HFF-Myc (cell line): ENCODE measurements around the gene PATZ1.

Experiments used
- DNase-seq: peaks from one replicate; pipeline ENCODE4 v3.0.0-alpha.2; 2011; ENCODE audit warnings: low read depth; ENCODE audit errors: extremely low read depth
- H3K4me3 ChIP-seq: replicated peaks from 2 replicates; pipeline ENCODE4 v1.5.1; 2011; ENCODE audit warnings: low read depth, mild to moderate bottlenecking, control low read depth, low read length
- TF ChIP-seq, protein P1 (sequence below): IDR thresholded peaks from 2 replicates; pipeline ENCODE4 v1.5.1; 2012; ENCODE audit warnings: mild to moderate bottlenecking, low read depth, low read length, control low read depth; ENCODE audit errors: missing control alignments

The PATZ1 gene

DNA sequence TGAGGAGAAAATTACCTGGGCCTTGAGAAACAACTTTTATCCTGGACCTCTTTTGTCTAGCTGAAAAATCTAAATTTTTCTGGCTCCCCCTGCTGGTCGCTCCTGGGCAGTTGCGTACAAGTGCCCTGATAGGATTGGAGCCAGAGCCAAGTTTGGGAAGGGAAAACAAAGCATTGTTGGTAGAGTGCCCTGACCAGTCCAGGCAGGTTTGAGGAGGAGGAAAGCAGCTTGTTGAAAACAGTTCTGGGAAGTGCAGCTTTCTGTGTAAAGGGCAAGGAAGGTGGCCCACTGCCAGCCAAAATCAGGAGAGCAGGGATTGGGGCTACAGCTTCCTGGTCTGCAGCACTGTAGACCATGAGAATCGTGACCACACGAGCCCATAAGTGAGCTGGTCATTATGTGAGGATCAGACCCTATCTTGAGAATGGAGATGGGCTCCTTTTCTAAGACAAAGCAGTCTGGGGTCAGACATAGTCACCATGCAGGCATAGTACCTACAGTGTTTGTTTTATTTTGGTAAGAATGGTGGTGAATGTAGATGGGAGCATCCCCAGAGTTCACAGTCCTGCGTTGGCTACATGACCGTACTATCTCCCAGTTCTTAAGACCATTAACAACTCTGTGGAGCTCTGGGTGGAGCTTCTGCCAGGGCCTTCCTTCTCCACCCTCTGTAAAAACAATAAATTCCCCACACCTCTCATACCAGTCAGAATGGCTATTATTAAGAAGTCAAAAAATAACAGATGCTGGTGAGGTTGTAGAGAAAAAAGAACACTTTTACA, 32.6 kb downstream of the PATZ1 start:
- TF ChIP-seq, protein P1, sequence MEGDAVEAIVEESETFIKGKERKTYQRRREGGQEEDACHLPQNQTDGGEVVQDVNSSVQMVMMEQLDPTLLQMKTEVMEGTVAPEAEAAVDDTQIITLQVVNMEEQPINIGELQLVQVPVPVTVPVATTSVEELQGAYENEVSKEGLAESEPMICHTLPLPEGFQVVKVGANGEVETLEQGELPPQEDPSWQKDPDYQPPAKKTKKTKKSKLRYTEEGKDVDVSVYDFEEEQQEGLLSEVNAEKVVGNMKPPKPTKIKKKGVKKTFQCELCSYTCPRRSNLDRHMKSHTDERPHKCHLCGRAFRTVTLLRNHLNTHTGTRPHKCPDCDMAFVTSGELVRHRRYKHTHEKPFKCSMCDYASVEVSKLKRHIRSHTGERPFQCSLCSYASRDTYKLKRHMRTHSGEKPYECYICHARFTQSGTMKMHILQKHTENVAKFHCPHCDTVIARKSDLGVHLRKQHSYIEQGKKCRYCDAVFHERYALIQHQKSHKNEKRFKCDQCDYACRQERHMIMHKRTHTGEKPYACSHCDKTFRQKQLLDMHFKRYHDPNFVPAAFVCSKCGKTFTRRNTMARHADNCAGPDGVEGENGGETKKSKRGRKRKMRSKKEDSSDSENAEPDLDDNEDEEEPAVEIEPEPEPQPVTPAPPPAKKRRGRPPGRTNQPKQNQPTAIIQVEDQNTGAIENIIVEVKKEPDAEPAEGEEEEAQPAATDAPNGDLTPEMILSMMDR, result peak; percentile 96
- H3K4me3 ChIP-seq, result no peak overlapping the region
- peak; percentile 72 for DNase-seq

DNA sequence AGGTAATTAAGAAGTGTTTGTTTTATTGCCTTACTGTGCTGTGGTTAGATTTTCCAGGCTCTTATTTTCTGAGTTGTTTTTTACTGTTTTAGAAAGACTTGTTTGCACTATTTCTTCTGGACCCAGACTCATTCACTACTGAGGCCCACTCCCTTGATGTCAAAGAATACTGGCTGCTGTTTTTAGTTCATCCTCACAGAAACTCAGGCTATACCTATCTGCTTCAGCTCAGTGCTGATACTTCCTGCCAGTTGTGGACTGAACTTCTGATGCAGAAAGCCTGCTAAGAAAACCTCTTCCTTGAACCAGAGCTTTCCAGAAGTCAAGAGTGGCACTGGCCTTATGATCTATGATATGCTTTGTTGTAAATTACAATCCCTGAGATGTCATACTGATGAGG, 38.0 kb downstream of the PATZ1 start:
- TF ChIP-seq, protein P1, result no peak

DNA sequence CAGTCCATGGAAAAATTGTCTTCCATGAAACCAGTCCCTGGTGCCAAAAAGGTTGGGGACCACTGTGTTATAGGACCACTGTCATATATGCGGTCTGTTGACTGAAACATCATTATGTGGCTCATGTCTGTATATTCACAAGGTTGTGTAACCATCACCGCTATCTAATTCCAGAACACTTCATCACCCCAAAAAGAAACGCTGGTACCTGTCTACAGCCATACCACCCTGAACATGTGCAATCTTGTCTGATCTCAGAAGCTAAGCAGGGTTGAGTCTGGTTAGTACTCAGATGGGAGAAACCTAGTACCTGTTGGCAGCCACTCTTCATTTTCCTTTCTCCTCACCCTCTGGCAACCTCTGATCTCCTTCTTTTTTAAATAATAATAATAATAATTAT, 41.0 kb downstream of the PATZ1 start:
- TF ChIP-seq, protein P1, result no peak
- DNase-seq, result no peak
- no peak overlapping the region for H3K4me3 ChIP-seq

More for the DNA sequence above, 38.0 kb downstream of the PATZ1 start:
- DNase-seq, result no peak
- no peak overlapping the region for H3K4me3 ChIP-seq

DNA sequence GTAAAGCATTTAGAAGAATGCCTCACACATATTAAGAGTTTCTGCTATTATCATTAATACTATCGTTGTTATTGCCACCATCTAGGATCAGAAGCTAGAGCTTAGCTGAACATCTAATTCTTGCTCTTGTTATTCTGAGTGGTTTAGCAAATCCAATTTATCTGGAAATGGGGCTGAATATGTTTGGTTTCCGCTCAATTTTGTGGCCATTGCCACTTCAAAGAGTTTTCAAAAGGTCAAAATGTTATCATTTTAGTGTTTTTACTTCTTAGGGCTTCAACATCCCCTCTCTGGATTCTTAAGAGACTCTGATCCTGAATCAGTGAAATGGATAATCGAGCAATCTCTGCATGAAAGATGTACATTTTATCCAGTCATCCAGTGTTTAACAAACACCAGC, 43.6 kb downstream of the PATZ1 start:
- no peak for DNase-seq

DNA sequence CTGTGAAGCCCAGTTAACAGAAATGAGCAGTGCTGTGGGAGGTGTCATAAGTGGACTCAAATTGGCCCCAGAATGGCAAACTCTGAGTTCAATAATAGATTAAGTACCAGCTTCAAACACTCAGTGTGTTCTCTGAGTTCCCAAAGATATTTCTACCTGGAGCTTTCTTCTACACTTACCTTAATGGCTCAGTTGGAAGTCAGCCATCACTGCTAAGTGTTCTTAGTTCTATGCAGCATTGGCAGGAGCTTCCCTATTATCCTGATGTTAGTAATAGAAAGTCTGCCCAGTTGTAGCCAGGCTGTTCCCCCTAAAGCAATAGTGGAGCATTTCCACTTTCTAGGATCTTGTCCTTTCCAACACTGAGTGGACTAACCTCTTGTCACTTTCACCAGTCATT, 44.1 kb downstream of the PATZ1 start:
- DNase-seq, result no peak
- TF ChIP-seq, protein P1, result no peak
- H3K4me3 ChIP-seq, result no peak overlapping the region

More for the DNA sequence above, 43.6 kb downstream of the PATZ1 start:
- TF ChIP-seq, protein P1, result no peak
- H3K4me3 ChIP-seq, result no peak overlapping the region

DNA sequence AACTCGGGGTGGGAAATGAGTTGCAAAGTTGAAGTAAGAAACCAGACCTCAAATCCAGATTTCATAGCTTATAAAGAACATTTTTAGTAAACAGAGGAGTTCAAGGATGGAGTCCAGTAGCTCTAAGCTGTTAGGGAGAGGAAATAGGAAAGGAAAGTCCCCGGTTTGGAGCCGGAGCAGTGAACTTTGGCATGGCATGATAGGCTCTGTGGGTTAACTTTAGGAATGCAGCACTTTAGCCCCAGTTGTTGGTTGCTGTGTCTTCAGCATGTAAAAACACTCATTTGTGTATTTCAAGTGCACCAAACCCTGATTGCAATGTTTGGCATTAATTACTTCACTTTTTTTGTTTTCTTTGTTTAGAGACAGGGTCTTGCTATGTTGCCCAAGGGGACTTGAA, 45.2 kb downstream of the PATZ1 start:
- no peak overlapping the region for H3K4me3 ChIP-seq
- TF ChIP-seq, protein P1, result no peak
- DNase-seq, result no peak
